NCI-H69 (cell line): ENCODE results near the gene PRR5L.

Experiments
- DNase-seq: peaks from one replicate; lab custom pipeline; 2025; lab: John Stamatoyannopoulos, UW

The PRR5L gene

DNA sequence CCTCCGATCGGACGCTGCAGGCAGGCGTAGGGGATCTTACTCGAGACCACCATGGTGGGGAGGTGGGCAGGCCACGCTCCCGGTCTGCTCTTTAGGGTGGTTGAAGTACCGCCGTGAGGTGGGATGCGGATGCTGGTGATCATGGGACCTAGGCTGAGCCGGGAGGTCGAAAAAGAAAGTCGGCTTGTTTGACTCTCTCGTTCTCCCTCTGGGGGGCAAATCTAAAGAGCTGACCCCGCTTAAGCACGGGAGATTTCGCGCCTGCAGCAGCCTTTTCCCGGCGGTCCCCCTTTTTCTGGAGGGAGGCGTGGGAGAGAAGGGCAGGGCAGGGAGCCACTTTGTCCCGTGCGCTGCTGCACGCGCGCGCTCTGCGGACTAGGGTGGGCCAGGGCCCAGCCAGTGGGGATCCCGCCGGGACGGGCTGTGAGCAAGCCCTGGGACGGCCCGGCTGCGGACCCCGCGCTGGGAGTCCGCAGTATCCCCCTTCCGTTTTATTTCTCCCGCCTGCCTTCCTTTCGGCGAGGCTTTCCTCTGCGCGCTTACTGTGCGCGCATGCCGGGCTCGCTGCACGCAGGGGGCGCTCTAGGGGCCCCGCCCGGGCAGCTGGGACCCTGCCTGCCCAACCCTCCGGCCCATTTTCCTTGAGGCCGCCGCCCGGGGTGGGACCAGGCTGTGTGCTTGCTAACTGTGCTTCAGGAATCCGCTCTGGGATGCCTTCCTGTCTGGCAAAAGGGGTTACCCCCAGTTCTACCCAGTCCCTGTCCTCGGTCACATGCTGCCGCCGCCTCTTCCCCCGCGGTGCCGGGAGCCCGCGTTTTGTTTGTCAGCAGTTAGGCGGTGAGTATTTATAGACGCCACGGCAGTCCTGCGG is 81.0 kb downstream of the PRR5L start:
- DNase-seq: peak; percentile 82

DNA sequence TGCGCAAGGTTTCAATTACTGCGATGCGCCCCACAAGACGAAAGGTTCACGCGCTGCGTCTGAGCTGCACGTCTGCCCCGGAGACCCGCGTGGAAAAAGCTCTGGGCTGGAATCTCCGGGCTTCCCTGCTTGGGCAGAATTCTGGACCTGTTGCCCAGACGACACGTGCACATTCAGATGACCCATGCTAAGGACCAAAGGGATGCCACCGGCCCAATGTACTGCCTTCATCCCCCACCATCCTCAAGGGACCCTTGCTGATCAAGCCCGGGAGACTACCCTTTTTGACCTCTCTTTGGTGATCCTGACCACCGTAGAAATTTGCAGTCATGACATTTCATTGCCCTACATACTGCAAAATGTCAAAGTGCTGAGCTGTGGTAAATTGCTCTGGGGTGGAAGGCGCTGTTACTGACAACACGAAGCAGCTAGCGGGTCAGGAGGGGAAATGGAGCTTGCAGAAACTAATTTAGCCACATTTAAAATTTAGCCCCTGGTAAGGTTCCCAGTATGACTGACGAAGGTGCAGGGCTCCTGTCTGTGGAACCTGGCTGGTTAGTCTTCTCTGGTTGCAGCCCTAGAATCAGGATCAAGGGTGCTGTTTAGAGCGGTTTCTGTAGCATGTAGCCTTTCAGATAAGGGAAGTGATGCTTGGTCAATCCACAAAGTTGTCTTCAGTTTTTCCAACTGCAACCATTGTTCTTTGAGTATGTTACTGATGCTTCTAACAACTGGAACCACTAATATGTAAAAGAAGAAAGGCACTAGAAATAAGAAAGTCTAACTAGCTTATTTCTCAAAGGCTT is 81.9 kb downstream of the PRR5L start:
- no peak for DNase-seq

- no peak for DNase-seq
Measured at GRCh38 chr11:36379653-36380052, 83.6 kb downstream of the PRR5L start.

DNA sequence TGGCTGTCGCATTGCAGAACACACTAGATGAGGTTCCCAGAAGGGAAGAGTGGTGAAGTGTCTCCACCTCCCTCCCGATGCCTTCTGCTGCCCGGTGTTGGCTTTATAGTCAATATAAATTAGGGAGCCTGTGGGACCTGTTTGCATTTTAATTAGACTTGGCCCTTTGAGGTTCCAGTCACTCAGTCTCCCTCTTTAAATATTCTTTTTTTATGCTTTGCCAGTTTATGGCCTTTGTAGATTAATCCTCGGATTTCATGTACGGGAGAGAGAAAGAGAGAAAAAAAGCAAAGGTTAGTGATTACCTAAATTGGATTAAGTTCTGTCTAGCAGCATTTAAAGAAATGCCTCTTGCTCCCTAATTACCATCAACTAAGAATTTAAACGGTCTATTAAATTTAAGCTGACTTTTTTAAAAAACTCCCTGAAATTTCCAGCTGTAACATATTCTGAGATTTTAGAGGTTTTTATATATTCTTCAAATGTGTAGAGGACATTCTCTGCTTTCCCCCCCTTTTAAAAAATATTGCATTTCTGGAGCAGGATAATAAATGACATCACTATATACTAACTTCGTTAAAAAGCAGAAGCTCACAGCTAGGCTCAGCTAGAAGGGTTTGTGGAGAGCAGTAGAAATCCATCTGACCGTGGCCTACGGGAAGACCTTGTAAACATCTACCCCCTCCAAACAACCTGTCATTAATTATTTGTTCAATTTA is 84.4 kb downstream of the PRR5L start:
- peak; percentile 12 for DNase-seq

GRCh38 chr11:36381015-36381360 is 84.9 kb downstream of the PRR5L start:
- DNase-seq: no peak

DNA sequence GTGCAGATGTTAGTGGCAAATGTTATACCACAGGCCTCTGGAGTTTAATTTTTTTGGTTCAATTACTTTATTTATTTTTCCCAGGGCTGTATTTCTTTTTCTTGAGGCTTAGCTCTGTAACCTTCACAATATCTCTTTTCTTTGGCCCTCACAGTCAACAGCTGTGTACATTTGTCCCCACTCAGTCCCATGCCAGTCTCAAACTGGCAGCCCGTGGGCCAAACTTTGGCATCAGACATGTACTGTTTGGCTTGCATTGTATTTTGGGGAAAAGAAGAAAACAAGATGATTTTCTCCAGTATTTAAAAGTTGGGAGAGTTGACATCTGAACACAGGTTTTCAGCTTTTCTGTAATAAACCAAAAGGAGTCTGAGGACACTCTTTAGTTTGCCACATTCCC is 87.1 kb downstream of the PRR5L start:
- no peak for DNase-seq

GRCh38 chr11:36385121-36385970 is 89.3 kb downstream of the PRR5L start:
- DNase-seq: peak; percentile 97

DNA sequence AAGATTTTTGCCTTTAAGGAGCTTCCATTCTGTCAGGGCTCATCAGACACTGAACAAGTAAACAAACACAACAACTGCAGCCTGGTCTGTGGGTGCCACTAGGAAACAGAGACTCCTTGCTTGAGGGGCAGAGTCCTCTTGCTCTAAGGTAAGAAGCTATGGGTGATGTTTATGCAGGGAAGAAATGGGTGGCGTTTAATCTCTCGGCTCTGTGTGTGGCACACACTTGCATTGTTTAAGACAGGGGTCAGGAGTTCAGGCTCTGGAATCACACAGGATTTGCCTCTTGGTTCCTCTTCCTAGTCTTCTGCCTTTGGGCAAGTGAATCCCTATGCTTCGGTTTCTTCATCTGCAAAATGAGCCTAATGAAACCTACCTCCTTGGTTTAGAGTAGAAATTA is 90.3 kb downstream of the PRR5L start:
- no peak for DNase-seq

- DNase-seq: peak; percentile 49
Measured at GRCh38 chr11:36388071-36388470, 92.0 kb downstream of the PRR5L start.

DNA sequence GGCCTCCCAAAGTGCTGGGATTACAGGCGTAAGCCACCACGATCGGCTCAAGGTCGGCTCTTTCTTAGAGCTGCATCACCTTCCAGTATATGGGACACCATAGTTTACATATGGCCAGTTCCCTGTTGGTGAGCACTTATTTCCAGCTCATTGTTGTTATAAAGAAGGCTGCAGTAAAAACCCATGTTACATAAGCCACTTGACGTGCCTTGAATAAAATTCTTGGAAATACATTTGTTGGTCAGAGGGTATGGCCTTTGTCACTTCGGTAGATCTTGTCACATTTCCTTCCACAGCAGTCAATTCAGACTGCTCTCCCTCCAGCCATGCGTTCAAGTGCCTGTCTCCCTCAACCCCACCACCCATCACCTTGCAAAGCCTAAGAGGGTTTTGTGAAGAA is 92.9 kb downstream of the PRR5L start:
- DNase-seq: no peak

DNA sequence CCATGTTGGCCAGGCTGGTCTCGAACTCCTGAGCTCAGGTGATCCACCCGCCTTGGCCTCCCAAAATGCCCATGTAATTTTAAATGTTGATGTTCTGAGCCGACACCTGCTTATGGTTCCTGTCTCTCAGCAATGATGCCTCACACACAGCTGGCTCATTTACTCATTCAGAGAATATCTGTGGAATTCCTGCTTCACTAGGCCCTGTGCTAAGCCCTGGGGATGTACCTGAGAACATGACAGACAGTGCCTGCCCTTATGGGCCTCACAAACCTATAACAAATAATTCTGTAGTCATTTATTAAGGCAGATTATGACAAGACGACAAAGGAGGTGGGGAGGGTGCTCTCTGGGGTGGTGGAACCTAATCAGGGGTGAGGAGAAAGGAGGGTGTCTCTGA is 93.7 kb downstream of the PRR5L start:
- DNase-seq: no peak

GRCh38 chr11:36390963-36391471 is 94.9 kb downstream of the PRR5L start:
- no peak for DNase-seq

DNA sequence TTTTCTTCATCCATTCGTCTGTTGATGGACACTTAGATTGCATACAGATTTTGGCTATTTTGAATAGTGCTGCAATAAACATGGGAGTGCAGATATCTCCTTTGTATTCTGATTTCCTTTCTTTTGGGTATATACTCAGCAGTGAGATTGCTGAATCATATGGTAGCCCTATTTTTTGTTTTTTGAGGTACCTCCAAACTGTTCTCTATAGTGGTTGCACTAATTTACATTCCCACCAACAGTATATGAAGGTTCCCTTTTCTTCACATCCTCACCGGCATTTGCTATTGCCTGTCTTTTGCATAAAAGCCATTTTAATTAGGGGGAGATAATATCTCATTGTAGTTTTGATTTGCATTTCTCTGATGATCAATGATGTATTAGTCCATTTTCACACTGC is 96.1 kb downstream of the PRR5L start:
- DNase-seq: no peak

- DNase-seq: no peak
Measured at GRCh38 chr11:36394056-36394455, 98.0 kb downstream of the PRR5L start.

DNA sequence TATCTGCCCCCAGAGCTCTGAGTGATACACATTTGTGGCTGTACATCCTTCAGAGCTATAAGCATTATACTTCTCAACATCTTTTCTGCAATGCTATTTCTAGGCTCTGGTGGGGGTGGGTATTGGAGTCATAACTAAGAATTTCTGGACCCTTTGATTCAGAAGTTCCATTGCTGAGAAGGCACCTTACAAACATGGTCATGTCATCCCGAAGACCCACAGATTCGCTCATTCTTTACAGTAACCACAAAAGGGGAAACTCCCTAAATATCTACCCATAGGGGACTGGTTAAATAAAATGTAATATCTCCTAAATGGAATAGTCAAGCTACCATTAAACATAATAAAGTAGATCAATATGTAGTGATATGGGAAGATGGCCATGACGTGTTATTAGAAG is 98.8 kb downstream of the PRR5L start:
- no peak for DNase-seq

- DNase-seq: peak; percentile 56
Measured at GRCh38 chr11:36395978-36396736, 100.1 kb downstream of the PRR5L start.

- DNase-seq: peak; percentile 79
Measured at GRCh38 chr11:36398231-36398953, 102.3 kb downstream of the PRR5L start.

DNA sequence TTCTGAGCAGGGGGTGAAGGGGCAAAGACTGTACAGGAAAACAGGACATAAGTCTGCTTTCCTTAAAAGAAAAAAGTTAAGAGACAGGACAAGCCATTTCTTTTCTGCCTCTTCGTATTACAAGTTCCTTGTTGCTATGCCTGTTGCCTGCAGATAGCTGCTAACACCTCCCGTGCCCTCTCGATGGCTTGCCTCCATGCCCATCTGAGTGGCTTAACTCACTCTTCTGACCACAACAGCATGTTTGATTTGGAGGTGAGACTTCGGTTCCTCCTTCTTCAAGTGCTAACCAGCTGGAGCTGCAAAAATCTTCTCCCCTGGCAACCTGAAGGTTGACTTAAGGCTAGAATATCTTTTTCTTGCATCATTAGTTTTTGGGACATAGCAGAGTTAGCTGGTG is 103.1 kb downstream of the PRR5L start:
- no peak for DNase-seq

- no peak for DNase-seq
Measured at GRCh38 chr11:36399745-36400144, 103.7 kb downstream of the PRR5L start.
